Ammon's horn (tissue), 1 donor: ENCODE data around the gene ALS2CL.
A peak's percentile ranks its signal among the peaks of the same experiment; 100 is the strongest.

Experiments
- DNase-seq: peaks from one replicate; pipeline ENCODE4 v3.0.0-alpha.2; 2016; ENCODE audit warnings: low spot score

Gene ALS2CL

GRCh38 chr3:46676601-46677410 is 16.7 kb downstream of the ALS2CL start:
- DNase-seq: no peak

- DNase-seq: peak; percentile 69
Measured at GRCh38 chr3:46675843-46676567, 17.5 kb downstream of the ALS2CL start.

- DNase-seq: no peak
Measured at GRCh38 chr3:46675426-46675825, 18.1 kb downstream of the ALS2CL start.

- DNase-seq: no peak
Measured at GRCh38 chr3:46674031-46674845, 19.2 kb downstream of the ALS2CL start.

GRCh38 chr3:46673151-46674030 is 20.1 kb downstream of the ALS2CL start:
- DNase-seq: no peak

GRCh38 chr3:46672349-46672695 is 21.2 kb downstream of the ALS2CL start:
- no peak for DNase-seq

- no peak for DNase-seq
Measured at GRCh38 chr3:46671541-46672348, 21.7 kb downstream of the ALS2CL start.

GRCh38 chr3:46670891-46671427 is 22.5 kb downstream of the ALS2CL start:
- DNase-seq: no peak

- no peak for DNase-seq
Measured at GRCh38 chr3:46670000-46670890, 23.2 kb downstream of the ALS2CL start.

- DNase-seq: no peak
Measured at GRCh38 chr3:46669191-46669999, 24.1 kb downstream of the ALS2CL start.

- no peak for DNase-seq
Measured at GRCh38 chr3:46668591-46668990, 24.9 kb downstream of the ALS2CL start.

GRCh38 chr3:46668116-46668515 is 25.4 kb downstream of the ALS2CL start:
- DNase-seq: no peak

GRCh38 chr3:46667657-46668056 is 25.8 kb downstream of the ALS2CL start:
- no peak for DNase-seq

- no peak for DNase-seq
Measured at GRCh38 chr3:46667061-46667621, 26.3 kb downstream of the ALS2CL start.

GRCh38 chr3:46666453-46666845 is 27.0 kb downstream of the ALS2CL start:
- no peak for DNase-seq

GRCh38 chr3:46665763-46666452 is 27.6 kb downstream of the ALS2CL start:
- peak; percentile 6 for DNase-seq

GRCh38 chr3:46664971-46665762 is 28.3 kb downstream of the ALS2CL start:
- peak; percentile 1 for DNase-seq
